Caco-2 (cell line): ENCODE results near the gene UGT1A6. TPM values are rescaled to one million over a fixed set of nuclear protein-coding genes. Genes with fewer than 3 reads are reported as not detected.

Experiments
- BruUV-seq: library from RNA; stranded (reverse); fragments of 400-500 nt; replicated peaks from 2 replicates; lab custom pipeline; 2021; lab: Mats Ljungman, UMichigan
- CTCF ChIA-PET: fragments of 300-600 bp; sonication (Branson Sonifier 250); formaldehyde crosslinking; loops from one replicate; lab custom pipeline; 2022; ENCODE audit warnings: antibody characterized with exemption; lab: Charles Lee
- POLR2A ChIA-PET: fragments of 300-600 bp; sonication (Branson Sonifier 250); formaldehyde crosslinking; loops from one replicate; lab custom pipeline; 2022; ENCODE audit warnings: antibody characterized with exemption; lab: Charles Lee
- DNase-seq, 2 experiments: peaks; one replicate each; pipeline versions ENCODE4 v3.0.0 to v3.0.0-alpha.2; 2020 to 2022
- H3K27me3 ChIP-seq: replicated peaks from 2 replicates; pipeline ENCODE4 v1.6.0; 2011; ENCODE audit warnings: low read length; ENCODE audit not compliant: control insufficient read depth, insufficient read depth
- H3K36me3 ChIP-seq: 2 replicates; pipeline ENCODE4 v1.5.1; 2011; ENCODE audit warnings: low read length; ENCODE audit not compliant: control insufficient read depth, insufficient read depth
- H3K4me1 ChIP-seq: fragments of 250-450 bp; sonication (Bioruptor Pico); 2 replicates; pipeline ENCODE4 v1.5.1; 2020; ENCODE audit warnings: mild to moderate bottlenecking
- H3K4me3 ChIP-seq: 2 replicates; pipeline ENCODE4 v1.5.1; 2011; ENCODE audit warnings: low read depth, mild to moderate bottlenecking, control low read depth, low read length
- H3K9me3 ChIP-seq: fragments of 250-450 bp; sonication (Bioruptor Pico); 2 replicates; pipeline ENCODE4 v1.5.1; 2020; ENCODE audit warnings: mild to moderate bottlenecking, moderate library complexity
- H3K27ac Mint-ChIP-seq: one replicate; pipeline ENCODE4 v1.8.0; 2022; ENCODE audit warnings: mixed read lengths; ENCODE audit not compliant: unreplicated experiment
- H3K27me3 Mint-ChIP-seq: one replicate; pipeline ENCODE4 v1.8.0; 2022; ENCODE audit warnings: mixed read lengths; ENCODE audit not compliant: insufficient read depth, unreplicated experiment
- H3K36me3 Mint-ChIP-seq: one replicate; pipeline ENCODE4 v1.8.0; 2022; ENCODE audit warnings: mild to moderate bottlenecking, mixed read lengths; ENCODE audit not compliant: insufficient read depth, unreplicated experiment
- H3K4me1 Mint-ChIP-seq: one replicate; pipeline ENCODE4 v1.8.0; 2022; ENCODE audit warnings: low read depth, mixed read lengths; ENCODE audit not compliant: unreplicated experiment
- H3K4me3 Mint-ChIP-seq: one replicate; pipeline ENCODE4 v1.8.0; 2022; ENCODE audit warnings: mild to moderate bottlenecking, moderate library complexity, mixed read lengths; ENCODE audit not compliant: unreplicated experiment
- H3K9me3 Mint-ChIP-seq: one replicate; pipeline ENCODE4 v1.8.0; 2022; ENCODE audit warnings: mixed read lengths; ENCODE audit not compliant: unreplicated experiment
- intact Hi-C: fragments of 100-400 bp; cut with micrococcal nuclease; formaldehyde crosslinking; loops from one replicate; pipeline ENCODE4 v1.10.0; 2022; ENCODE audit not compliant: unreplicated experiment
- total RNA-seq: library from RNA; stranded (reverse); gene quantifications from 2 replicates; pipeline ENCODE4 v1.2.3, GENCODE V29; 2022
- TF ChIP-seq, protein P1 (sequence below), 2 experiments: fragments of 200-600 bp in 1 of 2; IDR thresholded peaks; 1 replicate in 1 of 2; 2 replicates in 1 of 2; pipeline versions ENCODE4 v1.5.1 to v1.8.0; 2011 to 2022; ENCODE audit warnings: antibody characterized with exemption in 1 of 2, control low read depth in 1 of 2, inconsistent platforms in 1 of 2, low read depth in 1 of 2, low read length in 1 of 2, mild to moderate bottlenecking in 1 of 2, moderate library complexity in 1 of 2; ENCODE audit not compliant: insufficient read depth in 1 of 2, severe bottlenecking in 1 of 2, unreplicated experiment in 1 of 2

The UGT1A6 gene
- total RNA-seq, 1 experiment from 2014 or later, result 33.9 TPM

DNA sequence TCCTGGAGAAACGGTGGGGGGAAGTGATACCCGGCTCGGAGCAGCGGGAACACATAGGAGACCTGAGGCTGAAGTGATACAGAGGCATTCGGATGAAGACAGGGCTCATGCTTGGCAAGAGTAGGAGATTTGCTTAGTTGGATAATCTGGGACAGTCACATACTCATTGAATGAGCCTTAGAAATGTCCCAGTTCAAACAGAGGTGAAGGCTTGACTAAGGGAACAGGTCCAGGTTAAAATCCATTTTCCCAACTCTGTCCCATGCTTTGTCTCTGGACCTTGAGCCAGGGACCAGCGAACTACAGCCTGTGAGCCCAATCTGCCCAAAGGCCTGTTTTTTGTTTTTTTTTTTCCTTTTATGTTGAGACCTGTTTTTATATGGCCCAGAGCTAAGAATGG lies 1.3 kb downstream of the UGT1A6 start:
- Histone ChIP-seq H3K27me3 (no peaks in the 10 kb centered on the region), H3K4me3 (0 out of 2 replicates have a peak overlapping the region, but pooled peaks have one; percentile 3), H3K9me3 (no peaks in the 10 kb centered on the region), H3K36me3 (no peaks in the 10 kb centered on the region), H3K4me1 (peaks cover 25% of the 10 kb centered on the region)
- H3K9me3 Mint-ChIP-seq, result no peaks in the 10 kb centered on the region
- H3K27ac Mint-ChIP-seq, result peak overlapping the region; percentile 25
- peaks cover 3% of the 10 kb centered on the region for H3K4me1 Mint-ChIP-seq
- ChIA-PET CTCF (no interaction called here), POLR2A (no interaction called here)
- TF ChIP-seq, protein P1, sequence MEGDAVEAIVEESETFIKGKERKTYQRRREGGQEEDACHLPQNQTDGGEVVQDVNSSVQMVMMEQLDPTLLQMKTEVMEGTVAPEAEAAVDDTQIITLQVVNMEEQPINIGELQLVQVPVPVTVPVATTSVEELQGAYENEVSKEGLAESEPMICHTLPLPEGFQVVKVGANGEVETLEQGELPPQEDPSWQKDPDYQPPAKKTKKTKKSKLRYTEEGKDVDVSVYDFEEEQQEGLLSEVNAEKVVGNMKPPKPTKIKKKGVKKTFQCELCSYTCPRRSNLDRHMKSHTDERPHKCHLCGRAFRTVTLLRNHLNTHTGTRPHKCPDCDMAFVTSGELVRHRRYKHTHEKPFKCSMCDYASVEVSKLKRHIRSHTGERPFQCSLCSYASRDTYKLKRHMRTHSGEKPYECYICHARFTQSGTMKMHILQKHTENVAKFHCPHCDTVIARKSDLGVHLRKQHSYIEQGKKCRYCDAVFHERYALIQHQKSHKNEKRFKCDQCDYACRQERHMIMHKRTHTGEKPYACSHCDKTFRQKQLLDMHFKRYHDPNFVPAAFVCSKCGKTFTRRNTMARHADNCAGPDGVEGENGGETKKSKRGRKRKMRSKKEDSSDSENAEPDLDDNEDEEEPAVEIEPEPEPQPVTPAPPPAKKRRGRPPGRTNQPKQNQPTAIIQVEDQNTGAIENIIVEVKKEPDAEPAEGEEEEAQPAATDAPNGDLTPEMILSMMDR (IDR thresholded peaks at IDR 0.05; ENCODE audit: insufficient read depth in 1 of 2, low read depth in 1 of 2, low read length in 1 of 2, severe bottlenecking in 1 of 2, unreplicated experiment in 1 of 2), result no peak
- intact Hi-C loops, result loop anchor here (1.0 kb wide), 1 partner anchor 10 kb away; no protein-coding TSS in a partner anchor
- H3K36me3 Mint-ChIP-seq, result peaks cover 21% of the 10 kb centered on the region
- no peaks in the 10 kb centered on the region for H3K27me3 Mint-ChIP-seq
- no peak for DNase-seq
- peak overlapping the region; percentile 70 for H3K4me3 Mint-ChIP-seq
- no TSS peak for BruUV-seq

DNA sequence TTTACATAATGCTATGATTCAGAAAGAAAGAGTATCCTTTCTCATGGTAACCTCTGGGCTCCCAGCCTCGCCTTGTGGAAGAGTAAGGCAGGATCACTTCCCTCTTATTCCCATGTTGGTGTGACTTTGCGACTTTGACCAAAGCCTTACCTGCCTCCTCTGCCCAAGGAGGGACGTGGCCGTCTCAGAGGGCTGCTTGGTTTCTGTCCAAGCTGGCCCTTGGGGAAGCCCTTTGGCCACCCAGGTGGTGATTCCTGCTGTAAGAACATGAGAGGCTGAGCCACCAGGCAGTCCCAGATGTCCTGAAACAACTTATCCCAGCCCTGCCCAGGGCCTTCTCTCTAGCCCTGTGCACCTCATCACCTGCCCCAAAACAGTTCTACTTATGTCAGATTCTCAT lies 6.0 kb downstream of the UGT1A6 start:
- Histone ChIP-seq H3K4me1 (peaks cover 46% of the 10 kb centered on the region), H3K4me3 (no peak overlapping the region), H3K9me3 (no peaks in the 10 kb centered on the region), H3K36me3 (no peaks in the 10 kb centered on the region), H3K27me3 (no peaks in the 10 kb centered on the region)
- H3K36me3 Mint-ChIP-seq, result peaks cover 10% of the 10 kb centered on the region
- peak overlapping the region; percentile 93 for H3K27ac Mint-ChIP-seq
- CTCF ChIA-PET, result no interaction called here
- peak overlapping the region; percentile 35 for H3K4me3 Mint-ChIP-seq
- no TSS peak for BruUV-seq
- TF ChIP-seq, protein P1 (IDR thresholded peaks at IDR 0.05; ENCODE audit: insufficient read depth in 1 of 2, low read depth in 1 of 2, low read length in 1 of 2, severe bottlenecking in 1 of 2, unreplicated experiment in 1 of 2), result no peak
- peaks cover 21% of the 10 kb centered on the region for H3K4me1 Mint-ChIP-seq
- no peak for DNase-seq
- intact Hi-C loops, result no loop called here
- no peaks in the 10 kb centered on the region for H3K27me3 Mint-ChIP-seq
- H3K9me3 Mint-ChIP-seq, result peaks cover 1% of the 10 kb centered on the region
- POLR2A ChIA-PET, result no interaction called here

DNA sequence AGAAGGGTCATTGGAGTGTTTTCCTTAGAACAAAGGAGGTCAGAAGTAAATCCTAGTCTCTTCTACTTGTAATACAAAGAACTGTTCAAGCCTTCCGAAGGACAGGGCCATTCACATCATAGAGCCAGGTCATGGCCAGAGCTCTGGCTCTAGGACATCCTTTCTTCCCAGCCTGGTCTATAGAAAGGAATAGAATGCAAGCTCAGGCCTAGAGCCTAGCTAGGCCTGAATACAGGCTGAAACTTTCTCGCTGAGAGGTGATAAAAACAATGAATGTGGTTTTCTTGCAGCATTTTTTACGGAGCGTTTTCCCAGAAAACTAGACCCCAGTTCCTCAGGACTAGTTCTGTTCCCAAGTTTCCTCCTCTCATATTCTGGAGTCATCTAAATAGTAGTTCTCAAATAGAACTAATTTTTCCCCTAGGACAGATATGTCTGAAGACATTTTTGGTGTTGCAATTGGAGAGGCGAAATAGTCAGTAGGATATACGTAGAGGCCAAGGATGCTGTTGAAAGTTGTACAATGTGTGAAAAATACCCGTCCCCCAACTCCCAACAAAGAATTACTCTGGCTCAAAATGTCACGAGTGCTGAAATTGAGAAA lies 6.8 kb downstream of the UGT1A6 start:
- POLR2A ChIA-PET, result no interaction called here
- Histone ChIP-seq H3K4me3 (no peak overlapping the region), H3K9me3 (no peaks in the 10 kb centered on the region), H3K4me1 (peaks cover 46% of the 10 kb centered on the region), H3K36me3 (no peaks in the 10 kb centered on the region), H3K27me3 (no peaks in the 10 kb centered on the region)
- Mint-ChIP-seq H3K9me3 (peaks cover 9% of the 10 kb centered on the region), H3K4me3 (peak overlapping the region; percentile 35), H3K27ac (peak overlapping the region; percentile 93), H3K4me1 (peaks cover 26% of the 10 kb centered on the region), H3K27me3 (no peaks in the 10 kb centered on the region), H3K36me3 (peaks cover 14% of the 10 kb centered on the region)
- TSS peak; percentile 65 for BruUV-seq
- no peak for DNase-seq
- intact Hi-C loops, result no loop called here
- CTCF ChIA-PET, result no interaction called here
- TF ChIP-seq, protein P1 (IDR thresholded peaks at IDR 0.05; ENCODE audit: insufficient read depth in 1 of 2, low read depth in 1 of 2, low read length in 1 of 2, severe bottlenecking in 1 of 2, unreplicated experiment in 1 of 2), result no peak
